ENCODE results near the gene STH. TPM values are rescaled to one million over a fixed set of nuclear protein-coding genes. Genes with fewer than 3 reads are reported as not detected.

STH gene
- total RNA-seq (not detected), polyA plus RNA-seq (ENCODE audit: insufficient read length in 6 of 6) (under 1 TPM in 1 of 6 donors, not detected in 5; 0.38 TPM)
- long read RNA-seq, donor 1: 0 reads
- long read RNA-seq, donor 2: 0 reads
- long read RNA-seq, donor 3: 0 reads
- long read RNA-seq, donor 4: 0 reads
- long read RNA-seq, donor 5, partial matches to known transcripts: 0 of 1 reads
- long read RNA-seq, donor 5, other reads (novel, unspliced or antisense): 0 of 1 reads
- long read RNA-seq, donor 6: 0 reads
- long read RNA-seq, donor 7: 0 reads
- long read RNA-seq, donor 8: 0 reads
- long read RNA-seq, donor 9: 0 reads
- long read RNA-seq, donor 10: 0 reads
- long read RNA-seq, donor 11: 0 reads
- long read RNA-seq, donor 12: 0 reads

GRCh38 chr17:45998987-45999899, at the start of gene STH:
STH (plus strand) TSS chr17:45999250; CDS start chr17:45999280, 30 bp downstream.
- H3K27me3 ChIP-seq: no peaks in the 10 kb centered on the region
- H3K9me3 ChIP-seq: no peaks in the 10 kb centered on the region
- DNase-seq: no peak
- no peaks in the 10 kb centered on the region for H3K36me3 ChIP-seq
- no peak within 1 kb of the TSS for H3K4me3 ChIP-seq
- no peak for ATAC-seq
- H3K4me1 ChIP-seq: no peaks in the 10 kb centered on the region
- H3K27ac ChIP-seq: no peak within 1 kb of the TSS
- intact Hi-C loops (cut with DNase I): no loop called here
- TF ChIP-seq CTCF (IDR thresholded peaks at IDR 0.05): no peak

- intact Hi-C loops (cut with DNase I): no loop called here
- Histone ChIP-seq H3K4me1 (peaks cover 0 to 9% of the 10 kb centered on the region in 2 donors), H3K36me3 (no peaks in the 10 kb centered on the region), H3K27me3 (peaks cover 10 to 52% of the 10 kb centered on the region in 2 donors), H3K27ac (no peak overlapping the region), H3K9me3 (no peaks in the 10 kb centered on the region), H3K4me3 (no peak overlapping the region)
- TF ChIP-seq CTCF (IDR thresholded peaks at IDR 0.05): no peak
- DNase-seq: no peak
- ATAC-seq: no peak
These were observed 49.2 kb upstream of the STH start for GRCh38 chr17:45949755-45950320.

- no peak for ATAC-seq
- no peaks in the 10 kb centered on the region for H3K36me3 ChIP-seq
- no peaks in the 10 kb centered on the region for H3K9me3 ChIP-seq
- no peak overlapping the region for H3K27ac ChIP-seq
- DNase-seq: no peak
- H3K27me3 ChIP-seq: peaks cover 10 to 52% of the 10 kb centered on the region in 2 donors
- H3K4me1 ChIP-seq: peaks cover 0 to 9% of the 10 kb centered on the region in 2 donors
- H3K4me3 ChIP-seq: no peak overlapping the region
- intact Hi-C loops (cut with DNase I): no loop called here
- no peak for TF ChIP-seq CTCF (IDR thresholded peaks at IDR 0.05)
These were observed 48.2 kb upstream of the STH start for GRCh38 chr17:45950888-45951287.

- DNase-seq (no peak), ATAC-seq (no peak)
- intact Hi-C loops (cut with DNase I): no loop called here
- H3K4me3 ChIP-seq: no peak overlapping the region
- H3K36me3 ChIP-seq: no peaks in the 10 kb centered on the region
- TF ChIP-seq CTCF (IDR thresholded peaks at IDR 0.05): no peak
- peaks cover 10 to 52% of the 10 kb centered on the region in 2 donors for H3K27me3 ChIP-seq
- H3K4me1 ChIP-seq: peaks cover 0 to 9% of the 10 kb centered on the region in 2 donors
- H3K27ac ChIP-seq: no peak overlapping the region
- H3K9me3 ChIP-seq: no peaks in the 10 kb centered on the region
These were observed 47.6 kb upstream of the STH start for GRCh38 chr17:45951403-45951802.

GRCh38 chr17:45951941-45952340, 47.1 kb upstream of the STH start:
- intact Hi-C loops (cut with DNase I): no loop called here
- peaks cover 0 to 9% of the 10 kb centered on the region in 2 donors for H3K4me1 ChIP-seq
- TF ChIP-seq CTCF (IDR thresholded peaks at IDR 0.05): no peak
- H3K9me3 ChIP-seq: no peaks in the 10 kb centered on the region
- DNase-seq (no peak), ATAC-seq (no peak)
- no peaks in the 10 kb centered on the region for H3K36me3 ChIP-seq
- no peak overlapping the region for H3K27ac ChIP-seq
- H3K27me3 ChIP-seq: peaks cover 10 to 52% of the 10 kb centered on the region in 2 donors
- H3K4me3 ChIP-seq: no peak overlapping the region
